Activated CD8-positive, alpha-beta T cell treated with anti-CD3 and anti-CD28 coated beads for 36 hours (primary cell): ENCODE data around the gene L2HGDH. TPM values are rescaled to one million over a fixed set of nuclear protein-coding genes. Genes with fewer than 3 reads are reported as not detected.
"Not testable (repeated sequence)": the region's sequence is repeated elsewhere in the genome, so short reads cannot be mapped to it uniquely, and the experiment has no call there.

Experiments used
- ATAC-seq: fragments of 200-7000 bp; cut with Tn5 transposase; one replicate; pipeline ENCODE4 v1.10.0; 2021; ENCODE audit warnings: mild to moderate bottlenecking, moderate library complexity
- CTCF ChIA-PET: fragments of 350-600 bp; sonication (Branson Sonifier 250); formaldehyde crosslinking; loops from one replicate; lab custom pipeline; 2021; ENCODE audit warnings: antibody characterized with exemption; lab: Charles Lee
- POLR2A ChIA-PET: fragments of 350-600 bp; sonication (Branson Sonifier 250); formaldehyde crosslinking; loops from one replicate; lab custom pipeline; 2021; ENCODE audit warnings: antibody characterized with exemption; lab: Charles Lee
- DNase-seq: peaks from one replicate; pipeline ENCODE4 v3.0.0-alpha.2; 2020
- H3K27ac Mint-ChIP-seq: one replicate; pipeline ENCODE4 v1.8.0; 2021; ENCODE audit warnings: mild to moderate bottlenecking, mixed read lengths
- H3K27me3 Mint-ChIP-seq: one replicate; pipeline ENCODE4 v1.8.0; 2021; ENCODE audit warnings: mixed read lengths
- H3K36me3 Mint-ChIP-seq: one replicate; pipeline ENCODE4 v1.8.0; 2021; ENCODE audit warnings: low read depth, mixed read lengths
- H3K4me1 Mint-ChIP-seq: one replicate; pipeline ENCODE4 v1.8.0; 2021; ENCODE audit warnings: low read depth, mixed read lengths
- H3K4me3 Mint-ChIP-seq: one replicate; pipeline ENCODE4 v1.8.0; 2021; ENCODE audit warnings: mild to moderate bottlenecking, moderate library complexity, mixed read lengths
- H3K9me3 Mint-ChIP-seq: one replicate; pipeline ENCODE4 v1.8.0; 2021; ENCODE audit warnings: mixed read lengths
- CTCF ChIP-seq: fragments of 200-600 bp; IDR thresholded peaks from one replicate; pipeline ENCODE4 v1.8.0; 2022; ENCODE audit warnings: antibody characterized with exemption, mild to moderate bottlenecking
- intact Hi-C: fragments of 100-400 bp; cut with micrococcal nuclease; formaldehyde crosslinking; loops from one replicate; pipeline ENCODE4 v1.10.0; 2022
- total RNA-seq, 2 experiments: library from RNA; stranded (reverse); gene quantifications; one replicate each; pipeline ENCODE4 v1.2.3, GENCODE V29; 2021

The L2HGDH gene
- total RNA-seq, 2 experiments from 2014 or later = 18.4 to 18.8 TPM

DNA sequence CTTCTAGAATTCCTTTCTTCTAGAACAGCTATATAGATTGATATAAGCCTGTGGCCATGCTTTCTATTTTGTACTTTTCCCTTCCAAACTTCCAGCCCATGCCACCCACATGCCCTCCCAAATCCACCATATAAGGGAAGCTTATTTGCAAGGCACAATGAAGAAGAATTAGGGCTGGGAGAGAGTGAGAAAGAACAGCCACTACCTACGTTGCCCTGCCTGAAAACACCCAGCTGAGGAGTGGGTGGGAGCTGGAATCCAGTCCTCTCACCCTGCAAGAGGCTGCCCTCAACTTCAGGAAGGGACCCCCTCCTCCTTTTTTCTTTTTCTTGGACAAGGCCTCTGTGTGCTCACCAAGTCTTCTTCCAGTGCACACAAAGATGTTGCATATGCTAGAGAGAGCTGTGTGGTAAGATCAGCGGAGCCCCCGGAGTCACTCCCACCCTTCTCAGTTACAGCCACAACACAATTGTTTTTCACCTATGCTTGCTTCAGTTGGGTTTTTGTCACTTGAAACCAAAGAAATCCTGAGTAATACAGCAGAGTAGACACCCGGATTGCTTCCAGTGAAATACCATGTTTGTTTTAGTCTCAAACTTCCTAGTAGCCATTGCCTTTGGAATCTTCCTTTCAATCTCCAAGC is 45.8 kb upstream of the L2HGDH start:
- POLR2A ChIA-PET = no interaction called here
- intact Hi-C loops = no loop called here
- Mint-ChIP-seq H3K4me1 (peaks cover 5% of the 10 kb centered on the region), H3K27me3 (no peaks in the 10 kb centered on the region), H3K27ac (no peak overlapping the region), H3K4me3 (no peak overlapping the region), H3K36me3 (peaks cover 17% of the 10 kb centered on the region), H3K9me3 (peaks cover 4% of the 10 kb centered on the region)
- ATAC-seq (no peak), DNase-seq (no peak)
- TF ChIP-seq CTCF = no peak
- CTCF ChIA-PET = interaction anchor here (1.4 kb wide), 1 partner anchor 12 kb away, joined by 3 read pairs; no protein-coding TSS in a partner anchor

DNA sequence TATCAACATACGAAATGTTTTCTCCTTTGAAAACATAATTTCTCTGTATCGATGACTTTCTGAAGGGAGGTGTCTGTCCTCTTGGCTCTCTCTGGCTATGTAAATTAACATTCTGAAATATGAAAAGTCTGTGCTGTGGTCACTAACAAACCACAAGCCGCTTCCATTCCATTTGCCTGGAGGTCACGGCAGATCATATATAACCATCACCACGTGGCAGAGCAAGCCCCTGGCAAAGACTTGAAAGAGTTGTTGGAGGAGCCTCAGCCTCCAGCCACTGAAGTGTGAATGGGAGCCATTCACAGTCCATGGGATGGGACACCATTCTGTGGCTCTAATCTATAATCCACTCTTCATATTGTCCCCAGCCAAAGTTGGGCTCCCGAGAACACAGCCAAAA is 45.1 kb upstream of the L2HGDH start:
- Mint-ChIP-seq H3K27ac (no peak overlapping the region), H3K4me1 (no peaks in the 10 kb centered on the region), H3K4me3 (no peak overlapping the region), H3K27me3 (no peaks in the 10 kb centered on the region), H3K9me3 (no peaks in the 10 kb centered on the region), H3K36me3 (peaks cover 11% of the 10 kb centered on the region)
- DNase-seq (no peak), ATAC-seq (no peak)
- TF ChIP-seq CTCF = no peak
- ChIA-PET CTCF (interaction anchor here (1.4 kb wide), 1 partner anchor 12 kb away, joined by 3 read pairs; no protein-coding TSS in a partner anchor), POLR2A (no interaction called here)
- intact Hi-C loops = no loop called here

DNA sequence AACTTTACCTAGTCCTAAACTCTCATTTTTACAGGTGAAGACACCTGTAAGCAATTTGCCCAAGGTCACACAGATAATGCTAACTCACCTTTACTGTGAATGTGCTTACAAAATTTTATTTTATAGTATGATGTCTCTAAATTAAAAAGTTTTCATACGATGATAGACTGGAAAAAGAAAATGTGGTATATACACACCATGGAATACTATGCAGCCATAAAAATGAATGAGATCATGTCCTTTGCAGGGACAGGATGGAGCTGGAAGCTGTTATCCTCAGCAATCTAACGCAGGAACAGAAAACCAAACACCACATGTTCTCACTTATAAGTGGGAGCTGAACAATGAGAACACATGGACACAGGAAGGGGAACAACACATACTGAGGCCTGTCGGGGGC is 44.3 kb upstream of the L2HGDH start:
- intact Hi-C loops, H3K4me3 Mint-ChIP-seq, H3K27ac Mint-ChIP-seq, H3K9me3 Mint-ChIP-seq, POLR2A ChIA-PET, H3K4me1 Mint-ChIP-seq, DNase-seq, H3K27me3 Mint-ChIP-seq, ATAC-seq: not testable (repeated sequence)
- CTCF ChIA-PET = interaction anchor here (1.0 to 1.2 kb wide), 2 partner anchors 14 to 35 kb away, joined by 3 to 5 read pairs; no protein-coding TSS in a partner anchor
- peaks cover 11% of the 10 kb centered on the region for H3K36me3 Mint-ChIP-seq

DNA sequence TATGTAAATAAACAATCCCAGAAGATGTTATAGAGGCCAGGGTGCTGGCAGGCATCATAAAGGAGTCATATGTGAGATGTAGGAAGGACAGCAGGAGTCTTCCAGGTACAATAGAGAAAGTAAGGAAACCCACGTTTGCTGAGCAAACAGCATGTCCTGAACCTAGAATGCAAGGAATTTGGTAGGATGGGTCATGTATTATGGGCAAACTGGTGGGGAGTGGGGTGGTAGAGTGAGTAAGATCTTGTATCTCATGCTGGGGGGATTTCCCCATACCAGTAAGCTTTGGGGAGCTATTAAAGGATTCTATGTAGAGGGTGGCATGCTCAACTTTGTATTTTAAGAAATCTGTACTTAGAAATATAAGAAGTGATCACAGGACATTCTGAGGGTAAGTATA is 43.7 kb upstream of the L2HGDH start:
- ChIA-PET CTCF (interaction anchor here (1.0 to 1.2 kb wide), 3 partner anchors 10 to 35 kb away, joined by 3 to 5 read pairs (median 3); no protein-coding TSS in a partner anchor), POLR2A (no interaction called here)
- H3K4me3 Mint-ChIP-seq = no peak overlapping the region
- H3K9me3 Mint-ChIP-seq = no peaks in the 10 kb centered on the region
- DNase-seq (no peak), ATAC-seq (no peak)
- H3K36me3 Mint-ChIP-seq = peaks cover 11% of the 10 kb centered on the region
- no peaks in the 10 kb centered on the region for H3K4me1 Mint-ChIP-seq
- H3K27me3 Mint-ChIP-seq = no peaks in the 10 kb centered on the region
- H3K27ac Mint-ChIP-seq = no peak overlapping the region
- TF ChIP-seq CTCF = no peak
- intact Hi-C loops = no loop called here

DNA sequence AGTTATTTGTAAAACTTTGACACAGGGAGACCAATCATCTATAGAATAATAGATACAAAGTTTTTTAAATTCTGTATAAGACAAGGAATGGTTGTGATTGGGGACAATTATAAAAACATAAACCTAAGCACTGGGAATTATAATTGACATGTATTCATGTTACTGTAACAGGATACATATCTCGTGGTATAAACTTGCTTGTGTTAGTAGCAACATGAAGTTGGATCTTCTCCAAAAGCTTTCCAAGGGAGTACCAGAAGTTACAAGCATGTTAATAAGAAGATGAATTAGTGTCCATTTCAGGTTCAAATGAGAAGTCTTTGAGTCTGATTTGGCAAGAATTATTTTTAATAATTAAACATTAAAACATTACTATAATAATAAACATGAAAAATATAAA is 42.5 kb upstream of the L2HGDH start:
- intact Hi-C loops = no loop called here
- POLR2A ChIA-PET = no interaction called here
- CTCF ChIA-PET = no interaction called here

More for the DNA sequence above, 42.5 kb upstream of the L2HGDH start:
- H3K27me3 Mint-ChIP-seq = no peaks in the 10 kb centered on the region
- TF ChIP-seq CTCF = no peak
- no peak overlapping the region for H3K27ac Mint-ChIP-seq
- DNase-seq (no peak), ATAC-seq (no peak)
- H3K4me3 Mint-ChIP-seq = no peak overlapping the region
- no peaks in the 10 kb centered on the region for H3K4me1 Mint-ChIP-seq
- H3K36me3 Mint-ChIP-seq = peaks cover 11% of the 10 kb centered on the region
- no peaks in the 10 kb centered on the region for H3K9me3 Mint-ChIP-seq
